SK-N-DZ (cell line): ENCODE data around the gene LY6G5C. TPM values are rescaled to one million over a fixed set of nuclear protein-coding genes. Genes with fewer than 3 reads are reported as not detected.

Experiments used
- DNase-seq: peaks from one replicate; pipeline ENCODE4 v3.0.0-alpha.2; 2015; ENCODE audit warnings: low spot score
- polyA plus RNA-seq, 2 experiments: library from polyadenylated mRNA; depleted of rRNA; stranded (reverse); fragments of >200 nt; gene quantifications; 2 replicates each; pipeline ENCODE4 v1.2.3, GENCODE V29; 2014

The LY6G5C gene, protein sequence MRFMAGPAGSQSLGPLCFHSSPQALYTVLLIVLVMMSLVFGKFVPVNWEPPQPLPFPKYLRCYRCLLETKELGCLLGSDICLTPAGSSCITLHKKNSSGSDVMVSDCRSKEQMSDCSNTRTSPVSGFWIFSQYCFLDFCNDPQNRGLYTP
- 0.08 and 1.6 TPM in 2 replicates for polyA plus RNA-seq (2014; cell fraction: cytosol; rRNA removed)
- polyA plus RNA-seq (2014; cell fraction: nucleus; rRNA removed), result 1.4 and 2.1 TPM in 2 replicates

DNA sequence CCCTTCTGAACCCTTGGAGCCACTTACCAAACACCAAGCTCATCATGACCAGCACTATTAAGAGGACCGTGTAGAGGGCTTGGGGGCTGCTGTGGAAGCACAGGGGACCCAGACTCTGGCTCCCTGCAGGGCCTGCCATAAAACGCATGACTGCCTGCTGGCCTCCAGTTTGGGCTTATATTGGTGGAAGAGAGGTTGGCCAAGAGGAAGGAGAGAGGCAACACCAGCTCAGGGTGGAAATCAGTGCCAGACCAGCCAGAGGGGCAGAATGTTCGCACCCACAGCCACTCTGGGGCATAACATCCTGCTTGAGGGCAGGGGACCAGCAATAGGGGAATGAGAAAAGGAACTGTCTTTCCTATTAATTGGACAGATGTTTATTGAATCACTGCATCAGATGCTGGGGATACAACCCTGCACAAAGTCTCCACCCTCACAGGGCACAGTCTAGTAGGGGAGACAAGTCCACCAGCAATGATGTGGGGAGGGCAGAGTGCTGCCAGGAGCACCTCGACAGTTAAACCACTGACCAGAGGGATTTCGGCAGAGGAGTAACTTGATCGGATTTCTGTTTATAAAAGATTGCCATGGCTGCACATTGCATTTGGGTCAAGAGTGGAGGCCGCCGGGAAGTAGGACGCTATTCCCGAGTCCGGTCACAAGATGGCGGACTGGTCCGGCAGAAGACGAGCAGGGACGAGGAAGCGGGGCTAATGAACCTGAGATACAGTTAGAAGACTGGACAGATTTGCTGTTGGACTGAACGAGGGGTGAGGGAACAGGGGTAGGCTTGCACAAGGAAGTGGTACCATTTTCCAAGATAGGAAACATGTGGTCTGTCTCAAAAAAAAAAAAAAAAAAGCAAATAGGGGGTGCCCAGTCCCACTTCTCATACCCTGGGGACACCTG lies at the start of gene LY6G5C:
LY6G5C (minus strand) TSS at position 842 of the 909 bp plus-strand sequence; CDS start at position 148, 694 bp downstream.
- DNase-seq, result peak; percentile 76

GRCh38 chr6:31729979-31730630 lies 49.2 kb upstream of the LY6G5C start:
- DNase-seq, result peak; percentile 90

DNA sequence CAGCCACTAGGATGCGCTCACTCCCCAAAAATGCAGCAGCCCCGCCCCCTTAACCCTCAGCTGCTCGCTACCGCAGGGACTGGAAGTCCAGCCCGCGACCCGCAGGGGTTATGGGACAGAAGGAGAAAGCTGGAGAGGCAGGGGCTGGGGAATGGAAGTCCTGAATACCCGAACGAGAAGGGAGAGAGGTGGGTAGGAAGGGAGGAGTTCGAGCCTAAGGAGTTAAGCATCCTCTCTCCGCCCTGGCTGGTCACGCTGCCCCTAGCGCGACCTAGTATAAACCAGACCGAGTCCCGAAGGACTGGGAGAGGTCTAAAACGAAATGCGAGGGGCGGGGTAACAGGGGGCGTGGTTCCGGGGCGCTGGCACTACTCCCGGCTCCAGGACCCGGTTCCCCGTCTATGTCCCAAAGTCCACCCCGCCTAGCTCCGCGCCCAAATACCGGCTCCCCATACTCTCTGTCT lies 48.7 kb upstream of the LY6G5C start:
- peak; percentile 91 for DNase-seq

- no peak for DNase-seq
Measured at GRCh38 chr6:31728767-31729514, 48.1 kb upstream of the LY6G5C start, which contains the start of gene DDAH2. DDAH2 (minus strand) TSS chr6:31729299; CDS start chr6:31729161, 138 bp downstream.

DNA sequence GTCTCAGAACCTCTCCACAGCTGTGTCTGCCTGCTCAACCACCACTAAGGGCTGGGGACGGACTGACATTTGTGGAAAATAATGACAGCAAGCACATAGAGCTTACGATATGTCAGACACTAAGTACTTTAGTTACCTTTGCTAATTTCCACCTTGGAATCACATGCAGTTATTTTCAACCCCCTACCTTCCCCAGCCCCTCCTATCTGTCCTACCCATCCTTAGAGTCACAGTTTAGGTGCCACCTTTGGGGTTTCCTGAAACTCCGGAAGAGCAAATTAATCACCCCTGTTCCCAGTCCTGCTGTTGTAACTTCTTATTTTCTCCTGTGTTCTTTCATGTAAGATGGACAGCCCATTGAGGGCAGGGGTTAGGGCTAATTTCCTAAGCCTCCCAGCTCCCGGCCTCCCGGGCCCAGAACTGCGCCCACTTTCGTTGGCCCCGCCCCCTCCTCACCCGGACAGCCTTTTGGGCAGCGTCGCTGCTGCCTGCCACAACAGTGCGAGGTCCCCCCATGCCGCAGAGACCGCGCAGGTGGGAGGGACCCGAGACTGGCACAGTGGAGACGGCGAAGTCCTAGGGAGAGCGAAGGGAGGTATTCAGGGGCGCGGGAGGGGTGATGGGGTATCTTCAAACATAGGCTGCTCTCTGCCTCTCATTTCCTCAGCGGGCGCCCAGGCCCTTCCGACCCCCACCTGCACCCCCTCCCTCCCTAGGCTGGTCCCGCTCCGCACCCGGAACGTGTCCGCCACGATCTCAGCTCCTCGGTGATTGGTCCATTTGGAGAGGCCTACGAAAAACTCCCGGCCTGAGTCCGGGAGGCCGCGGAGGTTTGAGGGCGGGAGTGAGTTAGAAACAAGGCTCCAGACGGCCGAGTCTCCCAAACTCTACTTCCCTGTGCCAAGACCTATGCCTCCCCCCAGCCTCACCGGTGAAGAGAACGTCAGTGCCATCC lies 47.1 kb upstream of the LY6G5C start:
- DNase-seq, result no peak

DNA sequence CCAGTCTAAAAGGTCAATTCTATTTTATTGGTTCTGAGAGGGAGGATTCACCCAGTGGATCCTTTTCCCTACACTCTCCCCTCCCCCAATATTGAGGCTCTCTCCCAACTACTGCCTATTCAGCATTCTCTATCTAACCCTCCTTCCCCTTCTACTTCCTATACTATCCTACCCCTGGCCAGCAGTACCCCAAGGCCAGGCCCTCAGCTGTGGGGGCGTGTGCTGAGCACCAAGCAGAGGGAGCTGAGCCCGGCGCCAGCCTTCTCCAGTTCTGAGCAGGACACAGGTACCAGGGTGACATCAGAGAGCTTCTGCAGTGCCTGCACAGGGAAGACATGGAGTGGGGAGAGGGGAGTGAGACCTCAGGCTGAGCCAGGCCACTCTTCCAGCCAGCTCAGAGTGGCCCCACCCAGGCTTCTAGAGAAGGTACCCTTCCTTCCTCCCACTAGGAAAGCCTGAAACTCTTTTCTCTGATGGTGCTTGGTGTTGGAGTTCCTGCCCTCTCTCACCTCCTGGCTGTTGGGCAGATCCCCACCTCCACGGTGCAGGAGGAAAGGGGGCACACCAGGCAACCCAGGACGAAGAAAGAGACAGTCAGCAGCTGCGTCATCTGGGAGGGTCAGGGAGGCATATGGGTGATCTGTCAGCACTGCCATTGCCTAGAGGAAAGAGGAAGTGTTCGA lies 46.3 kb upstream of the LY6G5C start:
- no peak for DNase-seq

GRCh38 chr6:31725502-31726350 lies 44.9 kb upstream of the LY6G5C start:
- DNase-seq, result no peak

GRCh38 chr6:31723980-31724691 lies 43.3 kb upstream of the LY6G5C start:
- no peak for DNase-seq

DNA sequence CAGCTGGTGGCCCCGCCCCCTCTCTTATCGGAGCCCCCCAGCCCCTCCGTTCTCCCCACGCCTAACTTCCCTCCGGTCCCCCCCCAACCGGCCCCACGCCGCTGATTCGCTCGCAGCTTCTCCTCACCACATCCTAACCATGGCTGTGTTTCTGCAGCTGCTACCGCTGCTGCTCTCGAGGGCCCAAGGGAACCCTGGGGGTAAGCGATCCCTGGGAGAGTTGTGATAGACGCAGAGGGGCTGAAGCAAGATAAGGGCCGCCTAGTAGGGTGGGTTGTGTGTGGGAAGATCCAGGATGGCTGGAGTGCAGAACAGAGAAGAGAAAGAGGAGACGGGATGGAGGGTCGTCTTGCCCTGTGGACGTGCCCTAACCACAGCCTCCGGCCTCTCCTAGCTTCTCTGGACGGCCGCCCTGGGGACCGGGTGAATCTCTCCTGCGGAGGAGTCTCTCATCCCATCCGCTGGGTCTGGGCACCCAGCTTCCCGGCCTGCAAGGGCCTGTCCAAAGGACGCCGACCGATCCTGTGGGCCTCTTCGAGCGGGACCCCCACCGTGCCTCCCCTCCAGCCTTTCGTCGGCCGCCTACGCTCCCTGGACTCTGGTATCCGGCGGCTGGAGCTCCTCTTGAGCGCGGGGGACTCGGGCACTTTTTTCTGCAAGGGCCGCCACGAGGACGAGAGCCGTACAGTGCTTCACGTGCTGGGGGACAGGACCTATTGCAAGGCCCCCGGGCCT lies 42.5 kb upstream of the LY6G5C start, which contains the start of gene MPIG6B:
MPIG6B (plus strand) TSS at position 129 of the 735 bp plus-strand sequence; CDS start at position 140, 11 bp downstream.
- no peak for DNase-seq

DNA sequence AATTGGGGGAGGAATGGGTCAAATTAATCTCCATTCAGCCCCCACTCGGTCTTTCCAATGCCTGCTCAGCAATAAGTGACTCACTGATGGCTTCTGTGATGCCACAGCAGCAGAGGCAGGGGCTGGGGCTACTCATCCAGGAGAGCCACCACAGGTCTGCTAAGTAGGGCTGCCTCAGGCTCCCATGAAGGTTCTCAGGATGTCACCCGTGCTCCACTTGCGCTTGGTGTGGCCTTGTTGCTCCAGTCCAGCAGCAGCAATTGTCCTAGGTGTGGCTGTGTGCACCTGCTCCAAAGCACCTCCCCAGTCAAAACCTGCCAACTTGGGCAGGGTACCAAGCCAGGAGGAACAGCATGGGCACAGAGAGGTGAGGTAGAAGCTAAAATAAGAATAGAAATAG lies 41.3 kb upstream of the LY6G5C start:
- DNase-seq, result no peak

- DNase-seq, result no peak
Measured at GRCh38 chr6:31721351-31722020, 40.6 kb upstream of the LY6G5C start, which contains the start of gene LY6G6C. LY6G6C (minus strand) TSS chr6:31721746; CDS start chr6:31721679, 67 bp downstream.

DNA sequence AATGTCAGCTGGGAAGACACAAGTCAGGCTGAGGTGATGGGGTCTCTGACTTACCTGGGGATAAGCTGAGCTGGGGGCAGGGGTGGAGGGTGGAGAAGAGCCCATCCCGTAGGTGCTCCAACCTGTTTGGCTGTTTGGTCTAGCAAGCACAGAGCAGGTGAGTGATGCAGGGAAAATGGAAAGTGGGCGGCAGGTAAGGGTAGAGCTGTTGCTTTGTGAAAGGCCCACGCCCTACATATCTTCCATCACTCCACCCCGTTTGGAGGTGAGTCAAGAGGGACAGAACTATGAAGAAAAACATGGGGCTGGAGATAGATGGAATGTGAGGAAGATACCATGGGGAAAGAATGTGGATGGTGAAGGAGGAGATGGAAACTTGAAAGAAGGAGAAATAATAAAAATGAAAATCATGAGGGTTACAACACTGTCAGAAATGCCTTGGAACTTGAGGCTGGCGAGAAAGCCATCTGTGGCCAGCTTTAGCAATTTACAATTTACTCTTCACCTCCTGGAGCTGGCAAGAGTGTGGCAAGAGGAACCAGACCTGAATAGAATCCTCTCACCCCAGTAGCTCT lies 39.4 kb upstream of the LY6G5C start:
- no peak for DNase-seq

DNA sequence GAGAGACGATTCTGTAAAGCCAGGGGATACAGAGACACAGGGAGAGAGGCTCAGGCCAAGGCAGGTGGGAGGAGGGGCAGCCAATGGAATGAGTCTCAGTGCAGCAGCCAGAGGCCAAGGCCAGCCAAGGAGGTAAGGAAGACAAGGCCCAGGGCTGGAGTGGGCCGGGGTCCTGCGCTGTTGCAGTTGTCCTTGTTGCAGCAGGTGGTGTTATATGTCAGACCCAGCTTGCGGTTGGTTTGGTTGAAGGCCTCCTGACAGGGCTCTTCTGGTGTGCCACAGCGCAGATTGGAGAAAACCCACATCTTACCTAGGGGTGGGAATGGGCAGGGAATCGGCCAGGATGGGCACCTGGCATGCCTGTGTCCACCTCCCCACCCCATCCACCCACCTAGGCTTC lies 38.1 kb upstream of the LY6G5C start:
- DNase-seq, result no peak

DNA sequence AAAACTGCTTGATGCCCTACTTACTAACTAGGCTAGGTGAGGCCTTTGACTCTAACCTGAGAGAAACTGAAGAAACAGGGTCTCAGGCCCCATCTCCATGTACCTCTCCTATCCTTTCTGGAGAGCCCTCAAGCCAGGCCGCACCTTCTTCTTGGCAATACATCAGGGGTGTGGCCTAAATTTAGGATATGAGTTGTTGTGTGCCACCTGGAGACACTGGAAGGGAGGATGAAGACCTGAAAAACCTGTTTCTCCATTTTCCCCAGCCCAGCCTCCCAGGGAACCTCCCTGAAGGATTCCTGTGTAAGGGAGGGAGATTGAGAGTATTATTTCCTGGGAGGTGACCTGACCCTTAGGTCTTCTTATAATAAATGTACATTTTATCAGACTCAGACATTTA lies 37.4 kb upstream of the LY6G5C start:
- DNase-seq, result no peak

- peak; percentile 45 for DNase-seq
Measured at GRCh38 chr6:31717499-31718222, 36.8 kb upstream of the LY6G5C start.
